Fibroblast of mammary gland (primary cell): ENCODE results near the gene SDK2.

Experiments used
- DNase-seq: peaks from one replicate; pipeline ENCODE4 v3.0.0-alpha.2; 2010; ENCODE audit warnings: low read depth
- H3K4me3 ChIP-seq: 2 replicates; pipeline ENCODE4 v1.5.1; 2011; ENCODE audit warnings: low read depth, mild to moderate bottlenecking, low read length, moderate library complexity; ENCODE audit not compliant: control insufficient read depth
- TF ChIP-seq, protein P1 (sequence below): conservative IDR thresholded peaks from 2 replicates; pipeline ENCODE4 v1.5.1; 2011; ENCODE audit warnings: low read depth, low read length, inconsistent platforms; ENCODE audit not compliant: control insufficient read depth, insufficient read depth

Gene SDK2

DNA sequence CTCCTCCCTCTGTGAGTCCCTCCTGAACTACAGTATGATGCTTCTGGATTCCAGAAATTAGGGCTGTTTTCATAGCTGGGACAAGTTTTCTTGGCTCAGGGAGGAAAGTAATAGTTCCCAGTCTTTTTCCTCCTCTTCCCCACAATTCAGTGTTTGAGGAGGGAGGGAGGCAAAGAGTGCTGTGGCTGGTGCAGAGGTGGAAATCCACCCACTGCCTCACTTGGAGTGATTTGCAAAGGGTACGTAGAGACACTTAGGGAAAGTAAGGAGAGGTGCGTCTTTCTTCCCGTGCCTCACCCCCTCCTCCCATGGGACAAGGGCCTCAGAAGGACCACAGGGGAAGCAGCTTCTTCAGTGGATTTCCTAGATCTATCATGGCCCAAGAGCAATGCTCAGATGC lies 21.9 kb downstream of the SDK2 start:
- TF ChIP-seq, protein P1, sequence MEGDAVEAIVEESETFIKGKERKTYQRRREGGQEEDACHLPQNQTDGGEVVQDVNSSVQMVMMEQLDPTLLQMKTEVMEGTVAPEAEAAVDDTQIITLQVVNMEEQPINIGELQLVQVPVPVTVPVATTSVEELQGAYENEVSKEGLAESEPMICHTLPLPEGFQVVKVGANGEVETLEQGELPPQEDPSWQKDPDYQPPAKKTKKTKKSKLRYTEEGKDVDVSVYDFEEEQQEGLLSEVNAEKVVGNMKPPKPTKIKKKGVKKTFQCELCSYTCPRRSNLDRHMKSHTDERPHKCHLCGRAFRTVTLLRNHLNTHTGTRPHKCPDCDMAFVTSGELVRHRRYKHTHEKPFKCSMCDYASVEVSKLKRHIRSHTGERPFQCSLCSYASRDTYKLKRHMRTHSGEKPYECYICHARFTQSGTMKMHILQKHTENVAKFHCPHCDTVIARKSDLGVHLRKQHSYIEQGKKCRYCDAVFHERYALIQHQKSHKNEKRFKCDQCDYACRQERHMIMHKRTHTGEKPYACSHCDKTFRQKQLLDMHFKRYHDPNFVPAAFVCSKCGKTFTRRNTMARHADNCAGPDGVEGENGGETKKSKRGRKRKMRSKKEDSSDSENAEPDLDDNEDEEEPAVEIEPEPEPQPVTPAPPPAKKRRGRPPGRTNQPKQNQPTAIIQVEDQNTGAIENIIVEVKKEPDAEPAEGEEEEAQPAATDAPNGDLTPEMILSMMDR, result no peak
- no peak for DNase-seq
- H3K4me3 ChIP-seq, result no peak overlapping the region

DNA sequence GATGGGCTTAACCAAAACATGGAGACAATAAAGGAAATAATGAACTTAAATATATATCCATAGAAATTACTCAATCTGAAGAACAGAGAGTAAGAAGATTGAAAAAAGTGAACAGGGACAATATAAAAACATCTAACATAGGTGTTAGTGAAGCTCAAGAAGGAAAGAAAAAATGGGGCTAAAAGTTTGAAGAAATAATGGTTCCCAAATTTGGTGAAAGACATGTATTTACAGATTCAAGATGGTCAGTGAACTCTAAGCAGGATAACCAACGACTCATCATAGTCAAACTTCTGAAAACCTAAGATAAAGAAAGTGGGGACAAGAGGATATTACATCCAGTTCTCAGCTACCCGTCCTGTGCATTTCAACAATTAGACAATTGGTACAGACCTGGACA lies 22.6 kb downstream of the SDK2 start:
- no peak overlapping the region for H3K4me3 ChIP-seq
- DNase-seq, result no peak
- TF ChIP-seq, protein P1, result no peak

DNA sequence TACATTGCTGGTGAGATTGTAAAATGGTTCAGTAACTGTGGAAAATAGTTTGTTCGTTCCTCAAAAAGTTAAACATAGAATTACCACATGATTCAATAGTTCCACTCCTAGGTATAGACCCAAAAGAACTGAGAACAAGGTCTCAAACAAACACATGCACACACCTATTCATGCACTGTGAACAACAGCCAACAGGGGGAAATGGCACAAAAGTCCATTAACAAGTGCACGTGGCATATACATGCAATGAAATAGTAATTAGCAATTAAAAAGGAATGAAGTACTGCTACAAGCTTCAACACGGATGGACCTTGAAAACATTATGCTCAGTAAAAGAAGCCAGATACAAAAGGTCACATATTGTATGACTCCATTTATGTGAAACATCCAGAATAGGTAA lies 23.8 kb downstream of the SDK2 start:
- no peak overlapping the region for H3K4me3 ChIP-seq
- TF ChIP-seq, protein P1, result no peak

DNA sequence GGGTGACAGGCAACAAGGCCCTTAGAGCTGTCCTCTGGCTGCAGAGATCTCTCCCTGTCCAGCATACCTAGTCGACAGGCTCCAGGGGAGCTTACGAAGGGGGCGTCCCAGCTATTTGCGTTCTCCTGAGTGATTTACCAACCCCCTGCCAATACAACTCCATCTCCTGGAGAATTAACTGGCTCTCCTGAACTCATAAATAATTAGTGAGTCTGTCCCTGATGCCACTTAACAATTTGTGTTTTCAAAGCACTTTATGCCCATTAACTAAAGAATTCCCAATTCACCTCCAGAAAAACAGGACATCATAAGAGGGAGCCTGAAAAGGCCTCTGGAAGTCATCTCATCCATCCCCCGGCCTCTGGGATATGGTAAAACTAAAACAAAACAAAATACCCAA lies 26.7 kb downstream of the SDK2 start:
- H3K4me3 ChIP-seq, result no peak overlapping the region
- TF ChIP-seq, protein P1, result no peak
- no peak for DNase-seq

More for the DNA sequence above, 23.8 kb downstream of the SDK2 start:
- no peak for DNase-seq

DNA sequence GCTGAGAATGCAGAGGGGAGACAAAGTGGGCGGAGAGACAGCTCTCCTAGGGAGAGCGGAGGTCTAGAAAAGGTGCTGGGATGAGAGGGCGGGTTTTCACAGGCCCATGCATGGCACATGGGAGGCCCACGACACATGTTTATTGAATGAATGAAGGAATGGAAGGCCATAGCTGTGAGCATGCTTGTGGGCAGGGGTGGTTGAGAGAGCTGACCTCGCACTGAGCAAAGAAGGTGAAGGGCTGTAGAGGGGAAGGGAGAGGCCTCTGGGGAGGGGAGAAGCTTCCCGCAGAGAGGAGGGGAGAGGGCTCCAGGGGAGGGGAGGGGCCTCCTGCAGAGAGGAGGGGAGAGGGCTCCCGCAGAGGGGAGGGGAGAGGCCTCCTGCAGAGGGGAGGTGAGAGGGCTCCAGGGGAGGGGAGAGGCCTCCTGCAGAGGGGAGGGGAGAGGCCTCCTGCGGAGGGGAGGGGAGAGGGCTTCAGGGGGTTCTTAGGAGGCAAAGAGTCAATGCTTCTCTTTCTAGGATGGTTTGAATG lies 27.3 kb downstream of the SDK2 start:
- DNase-seq, result no peak
- TF ChIP-seq, protein P1, result no peak
- no peak overlapping the region for H3K4me3 ChIP-seq

DNA sequence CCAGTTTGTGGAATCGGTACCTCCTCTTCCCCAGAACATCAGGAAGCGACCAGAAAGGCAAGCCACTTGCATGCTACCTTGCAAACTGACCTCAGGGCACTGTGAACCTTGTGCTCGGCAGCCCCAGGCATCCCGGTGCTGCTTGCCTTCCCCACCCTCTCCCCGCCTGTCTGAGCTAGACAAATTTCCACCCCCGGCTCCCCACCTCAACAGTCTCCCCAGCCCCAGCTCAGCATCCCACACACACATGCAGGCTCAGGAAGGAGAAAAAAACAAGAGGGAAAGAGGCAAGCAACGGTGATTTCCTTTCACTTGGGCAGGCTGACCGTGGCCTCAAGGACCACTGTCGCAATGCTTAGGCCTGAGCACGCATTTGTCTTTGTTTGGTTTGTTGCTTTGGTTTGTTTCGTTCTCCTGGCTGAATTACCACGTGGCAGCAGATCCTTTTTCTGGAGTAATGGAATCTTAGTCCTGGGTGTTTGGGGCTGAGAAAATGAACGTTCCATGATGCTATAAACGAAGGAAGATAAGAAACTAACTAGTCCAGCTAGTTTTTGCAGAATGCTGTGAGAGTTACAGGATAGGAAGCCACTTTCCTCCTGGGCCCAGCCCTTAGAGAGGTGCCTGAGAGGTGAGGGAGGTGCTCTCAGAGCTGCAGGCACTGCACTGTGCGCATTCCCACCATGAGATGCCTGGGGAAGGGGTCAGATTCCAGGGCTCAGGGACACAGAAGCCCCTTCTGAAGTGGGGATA lies 27.9 kb downstream of the SDK2 start:
- no peak overlapping the region for H3K4me3 ChIP-seq
- TF ChIP-seq, protein P1, result no peak
- DNase-seq, result no peak
